B cell (primary cell): ENCODE results near the gene CASZ1. TPM values are rescaled to one million over a fixed set of nuclear protein-coding genes. Genes with fewer than 3 reads are reported as not detected.

ENCODE experiments used
- ATAC-seq: fragments of 200-7000 bp; cut with Tn5 transposase; one replicate; pipeline ENCODE4 v1.10.0; 2021; ENCODE audit warnings: low read depth, mild to moderate bottlenecking, moderate number of reproducible peaks, moderate library complexity
- CTCF ChIA-PET: fragments of 350-600 bp; sonication (Branson Sonifier 250); formaldehyde crosslinking; loops from one replicate; lab custom pipeline; 2021; ENCODE audit warnings: antibody characterized with exemption, inconsistent platforms; lab: Charles Lee
- POLR2A ChIA-PET: fragments of 350-600 bp; sonication (Branson Sonifier 250); formaldehyde crosslinking; loops from one replicate; lab custom pipeline; 2021; ENCODE audit warnings: antibody characterized with exemption; lab: Charles Lee
- DNase-seq: peaks from one replicate; pipeline ENCODE4 v3.0.0; 2013
- H2AFZ ChIP-seq: 2 replicates; pipeline ENCODE4 v1.6.1; 2012; ENCODE audit warnings: mild to moderate bottlenecking, low read depth, low read length; ENCODE audit not compliant: insufficient read depth, poor library complexity, severe bottlenecking
- H3K27ac ChIP-seq, 2 donors: 1 replicate in 1 of 2; 2 replicates in 1 of 2; pipeline ENCODE4 v1.5.1; 2012 to 2013; ENCODE audit warnings: low read length in 2 of 2, mild to moderate bottlenecking in 2 of 2, moderate library complexity in 1 of 2
- H3K27me3 ChIP-seq, 4 experiments: fragments of 200-600 bp in 1 of 4; sonication (generic) in 1 of 4; replicated peaks in 1 of 4; 1 replicate in 2 of 4; 2 replicates in 2 of 4; pipeline versions ENCODE4 v1.6.1 to v1.7.0; 2013 to 2016; ENCODE audit warnings: low read length in 3 of 4, mild to moderate bottlenecking in 2 of 4, mixed read lengths in 1 of 4, moderate library complexity in 1 of 4; ENCODE audit not compliant: insufficient read depth in 4 of 4, control insufficient read depth in 3 of 4; ENCODE audit errors: control extremely low read depth in 1 of 4
- H3K36me3 ChIP-seq, 2 experiments: replicated peaks in 1 of 2; 1 replicate in 1 of 2; 2 replicates in 1 of 2; pipeline versions ENCODE4 v1.6.1 to v1.7.1; 2013; ENCODE audit warnings: low read length in 1 of 2; ENCODE audit not compliant: insufficient read depth in 2 of 2, control insufficient read depth in 1 of 2; ENCODE audit errors: control extremely low read depth in 1 of 2, extremely low read depth in 1 of 2
- H3K4me1 ChIP-seq, 2 donors: fragments of 200-600 bp in 1 of 2; sonication (generic) in 1 of 2; 1 replicate in 1 of 2; 2 replicates in 1 of 2; pipeline versions ENCODE4 v1.5.1 to v1.6.1; 2013 to 2017; ENCODE audit warnings: low read length in 2 of 2; ENCODE audit not compliant: control insufficient read depth in 2 of 2, insufficient read depth in 2 of 2
- H3K4me2 ChIP-seq: replicated peaks from 2 replicates; pipeline ENCODE3; 2012; ENCODE audit warnings: mild to moderate bottlenecking, low read depth, low read length; ENCODE audit not compliant: poor library complexity, severe bottlenecking
- H3K4me3 ChIP-seq, 5 experiments: fragments of 200-600 bp in 1 of 5; sonication (generic) in 1 of 5; 1 replicate in 3 of 5; 2 replicates in 2 of 5; pipeline versions ENCODE4 v1.5.1 to v1.7.0; 2011 to 2016; ENCODE audit warnings: low read length in 4 of 5, mild to moderate bottlenecking in 4 of 5, low read depth in 2 of 5, control low read depth in 1 of 5, moderate library complexity in 1 of 5; ENCODE audit not compliant: insufficient read depth in 1 of 5; ENCODE audit errors: control extremely low read depth in 1 of 5, extremely low read depth in 1 of 5
- H3K79me2 ChIP-seq: fragments of 200-600 bp; sonication (generic); one replicate; pipeline ENCODE4 v1.6.0; 2016; ENCODE audit warnings: low read length; ENCODE audit not compliant: control insufficient read depth, insufficient read depth
- H3K9ac ChIP-seq: fragments of 200-600 bp; sonication (generic); 2 replicates; pipeline ENCODE4 v1.6.1; 2017; ENCODE audit warnings: mild to moderate bottlenecking, low read length, moderate library complexity
- H3K9me3 ChIP-seq, 3 donors: one replicate each; pipeline versions ENCODE4 v1.6.1 to v1.7.1; 2013; ENCODE audit warnings: low read length in 2 of 3; ENCODE audit not compliant: control insufficient read depth in 2 of 3, insufficient read depth in 1 of 3; ENCODE audit errors: control extremely low read depth in 1 of 3
- H4K20me1 ChIP-seq: 2 replicates; pipeline ENCODE4 v1.6.0; 2012; ENCODE audit warnings: mild to moderate bottlenecking, low read length; ENCODE audit not compliant: insufficient read depth, control insufficient read depth, poor library complexity, severe bottlenecking
- H3K27ac Mint-ChIP-seq: one replicate; pipeline ENCODE4 v1.8.0; 2021; ENCODE audit warnings: mixed read lengths
- H3K27me3 Mint-ChIP-seq: one replicate; pipeline ENCODE4 v1.8.0; 2021; ENCODE audit warnings: mixed read lengths
- H3K4me1 Mint-ChIP-seq: one replicate; pipeline ENCODE4 v1.8.0; 2021; ENCODE audit warnings: mixed read lengths
- H3K4me3 Mint-ChIP-seq: one replicate; pipeline ENCODE4 v1.8.0; 2021; ENCODE audit warnings: mixed read lengths
- H3K9me3 Mint-ChIP-seq: one replicate; pipeline ENCODE4 v1.8.0; 2022; ENCODE audit warnings: mixed read lengths; ENCODE audit not compliant: insufficient read depth
- CTCF ChIP-seq: fragments of 200-600 bp; IDR thresholded peaks from one replicate; pipeline ENCODE4 v1.8.0; 2022; ENCODE audit warnings: antibody characterized with exemption, mild to moderate bottlenecking
- EZH2 ChIP-seq: IDR thresholded peaks from 2 replicates; pipeline ENCODE4 v1.6.1; 2012; ENCODE audit warnings: borderline replicate concordance, low read depth, mild to moderate bottlenecking, moderate library complexity, low read length; ENCODE audit not compliant: insufficient read depth, poor library complexity, severe bottlenecking
- WGBS: methylation state at CpG from one replicate; pipeline ENCODE4 v1.1.5; 2013; ENCODE audit warnings: missing lambda C conversion rate; ENCODE audit not compliant: insufficient coverage; 5-methylcytosine and 5-hydroxymethylcytosine counted together
- intact Hi-C: fragments of 100-400 bp; cut with micrococcal nuclease; formaldehyde crosslinking; loops from one replicate; pipeline ENCODE4 v1.10.0; 2022
- polyA plus RNA-seq: library from polyadenylated mRNA; depleted of rRNA; stranded (reverse); fragments of >200 nt; gene quantifications from 2 replicates; pipeline ENCODE4 v1.2.3, GENCODE V29; 2012
- total RNA-seq, 2 donors: library from RNA; stranded (reverse); fragments of 120-200 nt in 1 of 2; gene quantifications; 1 replicate in 1 of 2; 2 replicates in 1 of 2; pipeline versions ENCODE4 v1.2.3 to v1.2.4, GENCODE V29; 2013 to 2022

CASZ1 gene
- total and polyA plus RNA-seq, 2 donors (not counting 1 experiment from before 2014, with no cell fraction given): 9.5 to 27.2 TPM

DNA sequence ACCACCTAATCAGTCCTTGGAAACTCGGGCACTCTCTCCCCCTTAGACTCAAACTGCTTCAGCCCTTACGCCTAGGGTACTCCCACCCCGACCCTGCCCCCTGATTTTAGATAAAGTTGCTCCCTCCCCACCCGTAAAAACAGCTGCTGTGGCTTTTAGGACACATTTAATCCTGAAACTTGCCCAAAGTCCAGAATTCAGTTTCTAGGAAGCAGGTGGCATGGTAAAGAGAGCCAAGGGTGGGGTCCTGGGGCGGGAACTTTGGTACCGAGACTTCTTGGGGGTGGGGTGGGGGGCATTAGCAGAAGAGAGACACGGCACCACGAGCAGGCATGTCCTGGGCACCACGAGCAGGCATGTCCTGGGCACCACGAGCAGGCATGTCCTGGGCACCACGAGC is 52.4 kb downstream of the CASZ1 start:
- no peak overlapping the region for H3K4me2 ChIP-seq
- no peaks in the 10 kb centered on the region for H4K20me1 ChIP-seq
- POLR2A ChIA-PET: no interaction called here
- H3K79me2 ChIP-seq: no peaks in the 10 kb centered on the region
- H3K9ac ChIP-seq: no peak overlapping the region
- intact Hi-C loops: no loop called here
- no peaks in the 10 kb centered on the region for H3K9me3 Mint-ChIP-seq
- peaks cover 4% of the 10 kb centered on the region for H3K27me3 Mint-ChIP-seq
- 85% methylated on average over 3 of the region's 11 CpGs for WGBS
- no peaks in the 10 kb centered on the region for H3K36me3 ChIP-seq
- H3K4me1 Mint-ChIP-seq: no peaks in the 10 kb centered on the region
- no peak overlapping the region for H3K27ac Mint-ChIP-seq
- H3K4me3 Mint-ChIP-seq: no peak overlapping the region
- no peak overlapping the region for H2AFZ ChIP-seq
- H3K9me3 ChIP-seq: no peaks in the 10 kb centered on the region
- TF ChIP-seq EZH2 (no peak), CTCF (no peak)
- H3K27ac ChIP-seq: no peak overlapping the region
- CTCF ChIA-PET: no interaction called here
- ATAC-seq (no peak), DNase-seq (no peak)
- no peaks in the 10 kb centered on the region for H3K4me1 ChIP-seq
- H3K4me3 ChIP-seq: no peak overlapping the region
- H3K27me3 ChIP-seq: no peaks in the 10 kb centered on the region

GRCh38 chr1:10741696-10742095 is 54.8 kb downstream of the CASZ1 start:
- H3K9me3 ChIP-seq: no peaks in the 10 kb centered on the region
- TF ChIP-seq EZH2 (no peak), CTCF (no peak)
- ChIA-PET POLR2A (no interaction called here), CTCF (no interaction called here)
- Mint-ChIP-seq H3K4me3 (no peak overlapping the region), H3K27me3 (peaks cover 6% of the 10 kb centered on the region), H3K27ac (no peak overlapping the region), H3K4me1 (no peaks in the 10 kb centered on the region), H3K9me3 (no peaks in the 10 kb centered on the region)
- H3K36me3 ChIP-seq: no peaks in the 10 kb centered on the region
- H3K79me2 ChIP-seq: no peaks in the 10 kb centered on the region
- WGBS: 96% methylated on average over 12 of the region's 13 CpGs
- H3K4me1 ChIP-seq: no peaks in the 10 kb centered on the region
- no peak for ATAC-seq
- H3K4me3 ChIP-seq: no peak overlapping the region
- DNase-seq: no peak
- H3K4me2 ChIP-seq: no peak overlapping the region
- H2AFZ ChIP-seq: no peak overlapping the region
- no peak overlapping the region for H3K9ac ChIP-seq
- intact Hi-C loops: no loop called here
- H4K20me1 ChIP-seq: no peaks in the 10 kb centered on the region
- no peaks in the 10 kb centered on the region for H3K27me3 ChIP-seq
- H3K27ac ChIP-seq: no peak overlapping the region
